GM19023 (cell line): Measurements from ENCODE around the gene KCNK4.

Experiments used
- ATAC-seq: cut with Tn5 transposase; IDR thresholded peaks from one replicate; pipeline ENCODE4 v1.9.1; 2021; ENCODE audit warnings: mild to moderate bottlenecking, moderate library complexity; ENCODE audit not compliant: unreplicated experiment

The KCNK4 gene

GRCh38 chr11:64291262-64291751, at the start of gene KCNK4:
Gene KCNK4 (plus strand): TSS chr11:64291302. CDS start chr11:64293019, 1,717 bp downstream.
- no peak for ATAC-seq

DNA sequence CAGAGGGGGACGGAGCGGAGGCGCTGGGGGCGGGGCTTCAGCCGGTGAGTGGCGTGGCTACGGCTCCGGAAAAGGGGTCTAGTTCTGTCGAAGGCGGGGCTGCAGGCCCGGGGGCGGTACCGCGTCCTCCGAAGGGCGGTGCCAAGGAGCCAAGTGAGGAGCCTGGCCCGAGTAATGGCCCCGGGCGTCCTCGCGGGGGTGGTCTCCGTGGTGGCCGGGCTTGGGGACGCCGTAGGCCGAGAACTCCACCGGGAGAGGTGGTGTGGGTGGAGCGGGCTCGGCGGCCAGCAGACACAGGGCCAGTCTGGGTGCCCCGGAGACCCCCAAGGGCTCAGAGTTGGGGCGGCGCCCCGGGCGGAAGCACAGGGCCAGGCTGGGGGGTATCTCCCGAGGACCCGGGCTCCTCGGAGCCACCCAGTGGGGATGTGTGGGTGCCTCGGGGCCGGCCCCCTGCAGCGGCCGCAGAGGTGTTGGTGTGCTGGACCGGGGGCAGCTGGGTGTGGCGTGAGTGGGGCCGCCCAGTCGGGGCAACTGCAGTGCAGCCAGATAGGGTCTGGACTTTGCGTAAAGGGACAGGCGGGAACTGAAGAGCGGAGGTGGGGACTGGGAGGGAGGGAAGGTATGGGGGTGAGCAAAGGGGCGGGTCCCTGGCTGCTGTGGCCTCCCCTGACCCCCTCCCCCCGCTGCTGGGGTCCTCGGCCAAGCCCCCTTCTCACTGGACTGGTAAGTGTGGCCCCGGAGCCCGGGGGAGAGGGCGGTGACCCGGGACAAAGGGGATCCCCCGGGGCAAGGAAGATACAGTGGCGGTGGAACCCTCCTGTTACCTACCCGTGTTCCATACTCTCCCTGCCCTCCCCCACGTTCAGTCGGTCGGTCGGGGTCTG, 49.4 kb upstream of the KCNK4 start:
- peak; percentile 4 for ATAC-seq

GRCh38 chr11:64243236-64243854, 47.8 kb upstream of the KCNK4 start:
- no peak for ATAC-seq

DNA sequence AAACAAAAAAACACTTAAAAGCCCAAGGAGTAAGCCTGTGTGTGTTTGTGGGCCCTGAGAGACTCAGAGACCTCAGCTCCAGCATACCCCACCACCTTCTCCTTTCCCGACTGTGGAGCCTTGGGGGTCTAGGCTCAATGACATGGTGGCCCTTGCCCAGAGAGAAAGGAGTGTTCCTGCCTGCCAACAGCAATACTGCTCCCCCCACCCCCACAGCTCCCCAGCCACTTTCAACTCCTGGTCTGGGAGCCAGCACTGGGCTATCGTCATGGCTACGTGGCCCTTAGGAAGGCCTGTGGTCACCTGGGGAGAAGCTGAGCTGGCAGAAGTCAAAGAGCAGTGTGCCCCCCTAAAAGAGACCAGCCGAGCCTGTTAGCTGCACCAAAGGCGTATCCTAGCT, 47.0 kb upstream of the KCNK4 start:
- no peak for ATAC-seq

DNA sequence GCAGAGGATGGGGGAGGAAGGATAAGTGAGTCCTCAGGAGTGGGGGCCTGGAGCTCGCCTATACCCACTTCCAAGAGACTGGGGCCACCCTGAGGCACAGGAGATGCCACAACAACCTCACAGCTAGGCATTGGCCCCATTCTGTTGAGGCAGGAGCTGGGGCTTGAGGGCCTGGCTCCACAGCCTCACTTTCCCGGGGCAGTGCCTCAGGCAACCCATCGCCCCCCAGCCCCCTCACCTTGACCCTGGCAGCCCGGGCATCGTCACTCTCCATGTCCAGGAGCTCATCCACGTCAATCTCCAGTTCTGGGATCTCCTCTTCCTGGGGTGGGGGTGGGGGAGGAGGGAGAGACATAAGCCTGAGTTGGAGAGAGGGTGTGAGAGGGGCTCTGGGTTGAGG, 46.1 kb upstream of the KCNK4 start:
- no peak for ATAC-seq

- no peak for ATAC-seq
Measured at GRCh38 chr11:64245401-64245796, 45.7 kb upstream of the KCNK4 start.

GRCh38 chr11:64245797-64246620, 45.1 kb upstream of the KCNK4 start:
- ATAC-seq, result no peak

DNA sequence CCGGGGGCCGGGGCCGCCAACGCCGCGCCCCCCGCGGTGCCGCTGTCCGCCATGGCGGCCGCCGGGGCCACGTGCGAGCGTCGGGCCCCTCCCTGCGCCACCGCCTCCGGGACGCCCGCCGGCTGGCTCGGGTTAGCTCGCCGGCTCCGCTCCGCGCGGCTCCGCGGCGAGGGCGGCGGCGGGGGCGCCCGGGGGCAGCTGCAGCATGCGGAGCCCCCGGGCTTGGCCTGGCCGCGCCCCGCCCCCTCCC, 44.6 kb upstream of the KCNK4 start:
- peak; percentile 7 for ATAC-seq

GRCh38 chr11:64246871-64247728, 44.0 kb upstream of the KCNK4 start, which contains the start of gene PPP1R14B:
Gene PPP1R14B (minus strand): TSS chr11:64246943. CDS start chr11:64246673, 270 bp downstream.
- peak; percentile 47 for ATAC-seq

GRCh38 chr11:64247729-64248531, 43.2 kb upstream of the KCNK4 start:
- no peak for ATAC-seq

GRCh38 chr11:64248578-64248977, 42.5 kb upstream of the KCNK4 start:
- ATAC-seq, result no peak

- ATAC-seq, result no peak
Measured at GRCh38 chr11:64249038-64249437, 42.1 kb upstream of the KCNK4 start.

DNA sequence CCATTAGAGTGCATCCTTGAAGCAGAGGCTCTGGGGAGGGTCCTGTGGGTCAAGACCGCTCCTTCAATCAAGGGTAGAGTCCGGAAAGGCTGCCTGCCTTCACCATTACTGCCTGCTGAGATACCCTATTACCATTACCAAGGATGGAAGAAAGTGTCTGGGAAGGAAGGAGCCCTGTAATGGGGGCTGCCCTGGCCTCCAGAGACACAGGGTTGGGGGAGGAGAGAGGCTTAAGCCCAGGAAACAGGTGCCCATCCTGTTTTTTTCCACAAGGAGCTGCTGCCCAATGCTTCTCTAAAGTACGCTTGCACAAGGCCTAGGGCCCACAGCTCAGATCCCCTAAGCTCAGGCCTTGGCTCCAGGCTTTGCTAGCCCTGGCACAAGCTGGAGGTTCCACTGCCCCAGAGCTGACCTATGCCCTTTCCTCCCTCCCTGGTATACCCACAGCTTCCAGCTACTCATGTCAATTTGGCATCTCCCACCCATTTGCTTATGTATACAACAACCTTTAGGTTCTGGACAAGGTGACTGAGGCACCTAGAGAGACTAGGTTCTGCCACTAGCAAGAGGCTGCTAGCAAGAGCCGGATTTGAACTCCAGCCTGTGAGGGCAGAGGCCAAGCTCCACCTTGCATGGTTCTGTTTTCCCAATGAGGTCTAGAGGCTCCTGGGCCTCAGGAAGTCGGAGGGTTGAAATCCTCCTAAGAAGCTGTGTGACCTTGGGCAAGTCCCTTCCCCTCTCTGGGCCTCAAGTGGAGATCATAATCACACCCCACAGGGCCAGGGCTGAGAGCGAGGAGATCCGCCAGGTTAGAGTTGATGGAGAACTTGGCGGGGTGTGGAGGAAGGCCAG, 41.3 kb upstream of the KCNK4 start:
- no peak for ATAC-seq

- ATAC-seq, result no peak
Measured at GRCh38 chr11:64250415-64251015, 40.6 kb upstream of the KCNK4 start.

DNA sequence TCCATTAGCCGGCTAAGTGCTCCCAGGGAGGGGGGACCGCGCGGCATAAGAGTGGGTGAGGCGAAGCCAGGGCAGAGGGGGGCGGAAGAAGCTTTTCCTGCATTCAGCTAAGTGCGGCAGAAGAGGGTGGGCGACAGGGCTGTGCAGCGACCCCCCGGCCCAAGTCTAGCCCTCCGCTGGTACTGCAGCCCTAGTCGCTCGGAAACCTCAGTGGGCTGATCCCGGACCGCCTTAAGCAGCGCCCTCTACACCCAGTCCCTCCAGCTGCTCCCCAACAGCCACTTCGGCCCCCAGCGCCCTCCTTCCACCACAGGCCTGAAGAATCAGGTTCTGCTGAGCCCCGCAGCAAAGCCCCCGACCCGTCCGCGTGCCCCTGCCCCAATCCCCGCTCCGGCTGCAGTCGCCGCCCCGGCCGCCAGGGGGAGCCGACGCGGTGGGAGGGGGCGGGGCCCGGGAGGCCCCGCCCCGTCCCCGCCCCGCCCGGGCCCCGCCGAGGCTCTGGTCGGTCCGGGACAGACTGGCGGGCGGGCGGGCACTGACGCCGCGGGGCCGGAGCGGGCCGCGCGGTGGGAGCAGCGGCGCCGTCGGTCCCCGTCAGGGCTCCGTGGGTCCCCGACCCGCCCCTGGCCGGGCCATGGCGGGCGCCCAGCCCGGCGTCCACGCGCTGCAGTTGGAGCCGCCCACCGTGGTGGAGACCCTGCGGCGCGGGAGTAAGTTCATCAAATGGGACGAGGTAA, 39.9 kb upstream of the KCNK4 start, which contains the start of gene PLCB3:
Gene PLCB3, plus strand, starts transcription at position 515 of the 737 bp plus-strand sequence. Its CDS starts 120 bp downstream, at position 635.
- ATAC-seq, result peak; percentile 38

GRCh38 chr11:64251753-64252002, 39.4 kb upstream of the KCNK4 start:
- no peak for ATAC-seq

- no peak for ATAC-seq
Measured at GRCh38 chr11:64252003-64252872, 38.9 kb upstream of the KCNK4 start.
